ENCODE data around the gene CD209. TPM values are rescaled to one million over a fixed set of nuclear protein-coding genes. Genes with fewer than 3 reads are reported as not detected.

CD209 gene
- total RNA-seq, 1 donor from 2014 or later: 8.8 TPM

DNA sequence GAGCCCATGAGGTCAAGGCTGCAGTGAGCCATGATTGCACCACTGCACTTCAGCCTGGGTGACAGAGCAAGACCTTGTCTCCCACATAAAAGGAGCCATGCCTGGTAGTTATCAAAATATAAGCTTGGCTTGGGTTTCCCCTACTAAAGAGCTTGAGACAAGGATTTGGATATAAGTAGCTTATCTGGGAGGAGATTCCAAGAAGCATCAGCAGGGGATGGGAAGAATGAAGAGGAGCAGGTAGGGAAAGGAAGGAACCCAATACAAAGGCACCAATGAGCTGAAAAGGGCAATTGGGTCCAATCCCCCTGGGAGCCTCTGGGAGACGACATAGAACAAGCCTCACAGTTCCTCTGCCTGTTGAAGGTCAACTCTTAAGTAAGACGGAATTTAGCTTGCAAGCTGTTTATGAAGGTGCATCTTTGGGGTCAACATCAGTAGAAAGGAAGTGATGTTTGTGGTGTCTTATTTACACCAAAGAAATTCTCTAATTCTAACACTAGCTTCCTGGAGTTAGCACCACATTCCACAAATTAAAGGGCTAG, 8.1 kb downstream of the CD209 start:
- no peaks in the 10 kb centered on the region for H3K27me3 ChIP-seq
- H3K4me1 ChIP-seq: no peaks in the 10 kb centered on the region
- TF ChIP-seq POLR2AphosphoS5 (IDR thresholded peaks at IDR 0.05; ENCODE audit: insufficient read depth in 1 of 2, low read depth in 1 of 2) (no peak), POLR2A (IDR thresholded peaks at IDR 0.05) (no peak)
- TF ChIP-seq, protein P1, sequence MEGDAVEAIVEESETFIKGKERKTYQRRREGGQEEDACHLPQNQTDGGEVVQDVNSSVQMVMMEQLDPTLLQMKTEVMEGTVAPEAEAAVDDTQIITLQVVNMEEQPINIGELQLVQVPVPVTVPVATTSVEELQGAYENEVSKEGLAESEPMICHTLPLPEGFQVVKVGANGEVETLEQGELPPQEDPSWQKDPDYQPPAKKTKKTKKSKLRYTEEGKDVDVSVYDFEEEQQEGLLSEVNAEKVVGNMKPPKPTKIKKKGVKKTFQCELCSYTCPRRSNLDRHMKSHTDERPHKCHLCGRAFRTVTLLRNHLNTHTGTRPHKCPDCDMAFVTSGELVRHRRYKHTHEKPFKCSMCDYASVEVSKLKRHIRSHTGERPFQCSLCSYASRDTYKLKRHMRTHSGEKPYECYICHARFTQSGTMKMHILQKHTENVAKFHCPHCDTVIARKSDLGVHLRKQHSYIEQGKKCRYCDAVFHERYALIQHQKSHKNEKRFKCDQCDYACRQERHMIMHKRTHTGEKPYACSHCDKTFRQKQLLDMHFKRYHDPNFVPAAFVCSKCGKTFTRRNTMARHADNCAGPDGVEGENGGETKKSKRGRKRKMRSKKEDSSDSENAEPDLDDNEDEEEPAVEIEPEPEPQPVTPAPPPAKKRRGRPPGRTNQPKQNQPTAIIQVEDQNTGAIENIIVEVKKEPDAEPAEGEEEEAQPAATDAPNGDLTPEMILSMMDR (IDR thresholded peaks at IDR 0.05): no peak
- no peak overlapping the region for H3K27ac ChIP-seq
- H3K9me3 ChIP-seq: no peaks in the 10 kb centered on the region
- no peaks in the 10 kb centered on the region for H3K36me3 ChIP-seq
- intact Hi-C loops (cut with DNase I): no loop called here
- no peak overlapping the region for H3K4me3 ChIP-seq
- no peak for DNase-seq (ENCODE audit: extremely low spot score in 2 of 2)

DNA sequence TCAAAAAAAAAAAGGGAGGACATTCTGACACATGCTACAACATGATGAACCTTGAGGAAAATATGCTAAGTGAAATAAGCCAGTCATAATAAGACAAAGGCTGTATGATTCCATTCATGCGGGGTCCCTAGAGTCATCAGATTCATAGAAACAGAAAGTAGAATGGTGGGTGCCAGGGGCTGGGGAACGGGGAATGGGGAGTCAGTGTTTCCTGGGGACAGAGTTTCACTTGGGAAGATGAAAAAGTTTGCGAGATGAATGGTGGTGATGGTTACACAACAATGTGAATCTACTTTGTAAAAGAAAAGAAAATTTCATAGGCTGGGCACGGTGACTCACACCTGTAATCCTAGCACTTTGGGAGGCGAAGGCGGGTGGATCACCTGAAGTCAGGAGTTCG, 9.3 kb downstream of the CD209 start:
- H3K9me3 ChIP-seq: no peaks in the 10 kb centered on the region
- H3K27ac ChIP-seq: no peak overlapping the region
- no peak for DNase-seq (ENCODE audit: extremely low spot score in 2 of 2)
- intact Hi-C loops (cut with DNase I): no loop called here
- no peaks in the 10 kb centered on the region for H3K4me1 ChIP-seq
- H3K4me3 ChIP-seq: no peak overlapping the region
- H3K36me3 ChIP-seq: no peaks in the 10 kb centered on the region
- TF ChIP-seq POLR2A (IDR thresholded peaks at IDR 0.05) (no peak), POLR2AphosphoS5 (IDR thresholded peaks at IDR 0.05; ENCODE audit: insufficient read depth in 1 of 2, low read depth in 1 of 2) (no peak)
- TF ChIP-seq, protein P1 (IDR thresholded peaks at IDR 0.05): no peak
- H3K27me3 ChIP-seq: no peaks in the 10 kb centered on the region

DNA sequence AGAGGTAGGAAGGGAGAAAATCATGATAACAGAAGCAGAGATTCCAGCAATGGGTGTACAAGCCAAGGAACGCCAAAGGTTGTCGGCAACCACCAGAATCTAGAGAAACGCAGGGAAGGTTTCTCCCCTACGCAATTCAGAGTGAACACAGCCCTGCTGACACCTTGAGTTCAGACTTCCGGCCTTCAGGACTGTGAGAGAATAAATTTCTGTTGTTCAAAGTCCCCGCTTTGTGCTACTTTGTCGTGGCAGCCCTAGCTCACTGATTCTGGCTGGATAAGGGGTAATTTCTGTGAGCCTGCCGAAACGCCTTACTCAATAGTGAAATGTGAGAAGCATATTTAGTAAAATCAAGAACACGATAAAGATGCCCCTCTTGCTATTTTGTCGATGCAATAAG, 10.1 kb downstream of the CD209 start:
- TF ChIP-seq POLR2A (IDR thresholded peaks at IDR 0.05) (no peak), POLR2AphosphoS5 (IDR thresholded peaks at IDR 0.05; ENCODE audit: insufficient read depth in 1 of 2, low read depth in 1 of 2) (no peak)
- TF ChIP-seq, protein P1 (IDR thresholded peaks at IDR 0.05): no peak
- no peak for DNase-seq (ENCODE audit: extremely low spot score in 2 of 2)

DNA sequence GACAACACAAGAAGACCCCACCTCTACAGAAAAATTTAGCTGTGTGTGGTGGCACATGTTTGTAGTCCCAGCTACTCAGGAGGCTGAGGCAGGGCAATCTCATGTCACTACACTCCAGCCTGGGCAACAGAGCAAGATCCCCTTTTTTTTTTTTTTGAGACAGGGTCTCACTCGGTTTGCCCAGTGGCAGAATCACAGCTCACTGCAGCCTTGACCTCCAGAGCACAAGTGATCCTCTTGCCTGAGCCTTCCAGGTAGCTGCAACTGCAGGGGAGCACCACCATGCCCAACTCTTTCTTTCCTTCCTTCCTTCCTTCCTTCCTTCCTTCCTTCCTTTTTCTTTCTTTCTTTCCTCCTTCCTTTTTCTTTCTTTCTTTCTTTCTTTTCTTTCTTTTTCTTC, 11.2 kb downstream of the CD209 start:
- no peaks in the 10 kb centered on the region for H3K27me3 ChIP-seq
- H3K4me3 ChIP-seq: no peak overlapping the region
- TF ChIP-seq, protein P1 (IDR thresholded peaks at IDR 0.05): no peak
- TF ChIP-seq POLR2AphosphoS5 (IDR thresholded peaks at IDR 0.05; ENCODE audit: insufficient read depth in 1 of 2, low read depth in 1 of 2): no peak
- no peak for TF ChIP-seq POLR2A (IDR thresholded peaks at IDR 0.05)
- DNase-seq (ENCODE audit: extremely low spot score in 2 of 2): no peak
- intact Hi-C loops (cut with DNase I): no loop called here
- H3K4me1 ChIP-seq: no peaks in the 10 kb centered on the region
- H3K36me3 ChIP-seq: no peaks in the 10 kb centered on the region
- H3K27ac ChIP-seq: no peak overlapping the region
- H3K9me3 ChIP-seq: no peaks in the 10 kb centered on the region

More for the DNA sequence above, 10.1 kb downstream of the CD209 start:
- intact Hi-C loops (cut with DNase I): no loop called here
- H3K27ac ChIP-seq: no peak overlapping the region
- no peaks in the 10 kb centered on the region for H3K4me1 ChIP-seq
- H3K27me3 ChIP-seq: no peaks in the 10 kb centered on the region
- H3K4me3 ChIP-seq: no peak overlapping the region
- no peaks in the 10 kb centered on the region for H3K9me3 ChIP-seq
- H3K36me3 ChIP-seq: no peaks in the 10 kb centered on the region

DNA sequence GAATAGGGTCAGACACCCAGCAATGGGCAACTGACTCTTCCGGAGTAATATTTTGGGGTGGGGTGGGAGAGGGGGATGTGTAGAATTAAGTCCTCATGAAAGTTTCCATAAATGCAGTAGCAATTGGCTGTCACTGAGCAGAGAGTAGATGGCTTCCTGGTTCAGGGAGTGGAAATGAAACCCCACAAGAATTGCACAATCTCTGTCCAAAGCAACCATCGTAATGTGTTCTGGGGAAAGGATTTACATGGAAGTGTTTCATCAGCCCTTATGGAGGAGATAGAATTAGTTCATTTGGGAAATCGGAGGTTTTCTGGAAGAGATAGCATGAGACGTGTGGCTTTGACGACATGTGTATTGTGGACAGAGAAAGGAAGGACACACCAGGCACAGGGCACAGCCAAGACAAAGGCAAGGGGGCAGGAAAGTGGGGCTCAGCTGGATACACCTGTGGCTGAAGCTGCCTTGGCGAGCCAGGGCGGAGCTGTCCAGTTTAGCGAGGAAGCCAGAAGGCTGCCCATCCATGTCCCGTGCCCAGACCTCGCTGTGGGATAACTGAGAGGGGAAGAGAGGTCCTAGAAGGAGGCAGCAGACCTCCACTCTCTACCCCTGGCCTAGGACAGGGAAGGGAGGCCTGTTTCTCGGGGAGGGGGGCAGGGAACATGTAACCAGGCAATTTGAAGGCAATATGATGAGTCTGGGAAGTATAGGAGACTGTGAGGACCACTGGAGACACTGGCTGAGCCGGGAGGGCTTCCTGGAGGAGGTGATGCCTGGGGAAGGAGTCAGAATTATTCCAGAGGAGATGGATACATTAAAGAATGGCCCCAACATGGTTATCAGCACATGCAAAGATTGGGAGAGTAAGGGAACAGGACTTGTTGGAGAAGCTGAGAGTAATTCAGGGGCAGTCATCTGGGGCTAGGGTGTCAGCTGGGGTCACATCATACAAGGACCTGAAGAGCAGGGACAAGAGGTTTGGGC, 12.8 kb downstream of the CD209 start:
- H3K9me3 ChIP-seq: no peaks in the 10 kb centered on the region
- H3K27me3 ChIP-seq: peaks cover 7% of the 10 kb centered on the region
- no peaks in the 10 kb centered on the region for H3K36me3 ChIP-seq
- intact Hi-C loops (cut with DNase I): no loop called here
- H3K4me1 ChIP-seq: no peaks in the 10 kb centered on the region
- no peak for TF ChIP-seq POLR2A (IDR thresholded peaks at IDR 0.05)
- no peak for TF ChIP-seq POLR2AphosphoS5 (IDR thresholded peaks at IDR 0.05; ENCODE audit: insufficient read depth in 1 of 2, low read depth in 1 of 2)
- TF ChIP-seq, protein P1 (IDR thresholded peaks at IDR 0.05): no peak
- H3K27ac ChIP-seq: no peak overlapping the region
- DNase-seq (ENCODE audit: extremely low spot score in 2 of 2): no peak
- no peak overlapping the region for H3K4me3 ChIP-seq
